ENCODE results near the gene SNX8. TPM values are rescaled to one million over a fixed set of nuclear protein-coding genes. Genes with fewer than 3 reads are reported as not detected.

Gene SNX8
- total and polyA plus RNA-seq, 2 of the 4 experiments (the other 2 are of a cell fraction), result 7.7 to 55.9 TPM

DNA sequence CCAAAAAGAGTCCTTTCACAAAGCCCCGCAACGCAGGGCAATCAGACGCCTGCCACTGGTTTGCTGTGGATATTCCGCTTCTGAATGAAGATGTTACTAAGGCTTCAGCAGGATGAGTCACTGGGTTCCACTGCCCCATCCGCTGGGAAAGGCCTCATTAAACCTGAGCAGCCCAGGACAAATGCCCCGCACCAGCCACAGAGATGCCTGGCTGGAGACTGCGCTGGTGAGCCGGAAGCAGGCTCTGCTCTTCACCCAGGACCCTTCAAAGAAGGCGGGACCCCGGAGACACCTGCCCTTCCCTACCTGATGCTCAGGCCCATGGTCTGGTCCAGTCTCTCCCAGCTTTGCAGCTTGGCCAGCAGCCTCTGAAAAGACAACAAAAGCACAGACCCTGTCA lies 101.3 kb downstream of the SNX8 start:
- H3K4me2 ChIP-seq (ENCODE audit: low read depth, low read length), result no peak overlapping the region
- CTCF ChIA-PET, result interaction anchor here (1.0 kb wide), 1 partner anchor 18 kb away, joined by 4 read pairs; no protein-coding TSS in a partner anchor
- TF ChIP-seq RFX5 (IDR thresholded peaks at IDR 0.05; ENCODE audit: low read depth, low read length), result no peak
- TF ChIP-seq POLR2A (IDR thresholded peaks at IDR 0.05; ENCODE audit: low read depth, low read length), result no peak
- TF ChIP-seq, protein P1, sequence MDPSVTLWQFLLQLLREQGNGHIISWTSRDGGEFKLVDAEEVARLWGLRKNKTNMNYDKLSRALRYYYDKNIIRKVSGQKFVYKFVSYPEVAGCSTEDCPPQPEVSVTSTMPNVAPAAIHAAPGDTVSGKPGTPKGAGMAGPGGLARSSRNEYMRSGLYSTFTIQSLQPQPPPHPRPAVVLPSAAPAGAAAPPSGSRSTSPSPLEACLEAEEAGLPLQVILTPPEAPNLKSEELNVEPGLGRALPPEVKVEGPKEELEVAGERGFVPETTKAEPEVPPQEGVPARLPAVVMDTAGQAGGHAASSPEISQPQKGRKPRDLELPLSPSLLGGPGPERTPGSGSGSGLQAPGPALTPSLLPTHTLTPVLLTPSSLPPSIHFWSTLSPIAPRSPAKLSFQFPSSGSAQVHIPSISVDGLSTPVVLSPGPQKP (IDR thresholded peaks at IDR 0.05; ENCODE audit: borderline replicate concordance, low read depth, low read length), result no peak
- no peak overlapping the region for H2AK9ac ChIP-seq (replicated peaks; ENCODE audit: low read depth, low read length, poor library complexity)
- H3K18ac ChIP-seq (ENCODE audit: low read depth, low read length), result no peak overlapping the region
- intact Hi-C loops (cut with micrococcal nuclease) (no loop called here), dilution Hi-C loops (cut with HindIII; ENCODE audit: low sequenced_read_pairs, unreplicated experiment) (no loop called here), in situ Hi-C loops (cut with MboI; ENCODE audit: low sequenced_read_pairs) (loop anchor here (10.0 kb wide), 1 partner anchor 558 kb away; no protein-coding TSS in a partner anchor)
- H3K27ac ChIP-seq (ENCODE audit: insufficient read depth, low read length), result no peak overlapping the region
- no TSS peak for BruUV-seq (replicated peaks)
- no peak overlapping the region for H4K5ac ChIP-seq (ENCODE audit: low read depth, low read length)
- H3K79me1 ChIP-seq (ENCODE audit: low read depth in 1 of 2, low read length in 2 of 2), result peaks cover 0 to 4% of the 10 kb centered on the region in 2 experiments; a peak in 1 of 4 replicates
- H3K9me3 ChIP-seq (ENCODE audit: control insufficient read depth, insufficient read depth, low read length), result no peaks in the 10 kb centered on the region
- H3K14ac ChIP-seq (replicated peaks; ENCODE audit: low read depth, low read length), result no peak overlapping the region
- H3K9ac ChIP-seq (ENCODE audit: low read depth, low read length), result no peak overlapping the region
- no peak overlapping the region for H3K4me3 ChIP-seq (ENCODE audit: insufficient read depth, low read depth, low read length)
- H3K9me1 ChIP-seq (ENCODE audit: insufficient read depth, low read length), result peaks cover 4% of the 10 kb centered on the region; the same call in 1 of the 2 replicates
- peaks cover 6% of the 10 kb centered on the region; the same call in 1 of the 2 replicates for H4K20me1 ChIP-seq (ENCODE audit: insufficient read depth, low read length)
- POLR2A ChIA-PET (ENCODE audit: unreplicated experiment), result no interaction called here
- H2AFZ ChIP-seq (replicated peaks; ENCODE audit: low read length, poor library complexity), result no peak overlapping the region
- no peak overlapping the region for H4K91ac ChIP-seq (ENCODE audit: insufficient read depth, low read depth, low read length)
- no peak overlapping the region for H3K23ac ChIP-seq (ENCODE audit: low read depth, low read length)
- H3K27me3 ChIP-seq (ENCODE audit: control insufficient read depth, insufficient read depth, low read length), result no peaks in the 10 kb centered on the region
- H2AK5ac ChIP-seq (ENCODE audit: low read depth, low read length), result no peak overlapping the region
- ATAC-seq (ENCODE audit: low read depth), result no peak
- no peak overlapping the region for H3K56ac ChIP-seq (ENCODE audit: extremely low read depth, insufficient read depth, low read length)
- H4K8ac ChIP-seq (ENCODE audit: low read depth in 2 of 2, low read length in 2 of 2), result no peak overlapping the region
- no peak overlapping the region for H2BK120ac ChIP-seq (ENCODE audit: low read depth, low read length)
- DNase-seq, result no peak
- H3K4me1 ChIP-seq (ENCODE audit: control insufficient read depth, insufficient read depth, low read length), result no peaks in the 10 kb centered on the region
- no peak overlapping the region for H3K4ac ChIP-seq (ENCODE audit: low read depth, low read length)
- 98% methylated on average over 8 of the region's 10 CpGs; no CpG with 5 or more reads in 1 of the 2 experiments for WGBS, 2 experiments (ENCODE audit: extremely low coverage in 2 of 2, insufficient read length in 1 of 2)
- H3K36me3 ChIP-seq (ENCODE audit: control insufficient read depth, insufficient read depth, low read length), result peaks cover 57% of the 10 kb centered on the region
- H2BK20ac ChIP-seq (ENCODE audit: low read depth, low read length), result no peak overlapping the region
- no peak overlapping the region for H2BK15ac ChIP-seq (ENCODE audit: low read depth, low read length)
- H2BK5ac ChIP-seq (ENCODE audit: low read depth, low read length, poor library complexity, severe bottlenecking), result no peak overlapping the region

Data from IMR-90 (cell line).